H9 (cell line): ENCODE measurements around the gene LOC128125822.

Experiments
- DNase-seq: peaks from one replicate; pipeline ENCODE4 v3.0.0-alpha.2; 2017
- H2AFZ ChIP-seq: one replicate; pipeline ENCODE4 v1.6.1; 2013; ENCODE audit warnings: mild to moderate bottlenecking, low read length, control low read depth, moderate library complexity
- H2AK5ac ChIP-seq: 2 replicates; pipeline ENCODE4 v1.6.1; 2013; ENCODE audit warnings: low read length, control low read depth, mixed read lengths; ENCODE audit not compliant: insufficient read length
- H2BK120ac ChIP-seq: one replicate; pipeline ENCODE4 v1.6.1; 2013; ENCODE audit warnings: low read depth, mild to moderate bottlenecking, low read length, control low read depth, inconsistent platforms; ENCODE audit not compliant: poor library complexity, severe bottlenecking
- H2BK12ac ChIP-seq: 2 replicates; pipeline ENCODE4 v1.6.1; 2013; ENCODE audit warnings: low read length, control low read depth, mixed read lengths, low read depth; ENCODE audit not compliant: insufficient read length
- H2BK15ac ChIP-seq: 2 replicates; pipeline ENCODE4 v1.6.1; 2013; ENCODE audit warnings: low read depth, low read length, control low read depth
- H2BK20ac ChIP-seq: one replicate; pipeline ENCODE4 v1.6.1; 2013; ENCODE audit warnings: low read depth, mild to moderate bottlenecking, low read length, control low read depth, inconsistent platforms; ENCODE audit not compliant: poor library complexity, severe bottlenecking
- H2BK5ac ChIP-seq: 2 replicates; pipeline ENCODE4 v1.6.1; 2013; ENCODE audit warnings: low read length, control low read depth, mixed read lengths; ENCODE audit not compliant: insufficient read length
- H3K14ac ChIP-seq: 2 replicates; pipeline ENCODE4 v1.6.1; 2013; ENCODE audit warnings: low read length, control low read depth; ENCODE audit not compliant: insufficient read depth
- H3K18ac ChIP-seq: 2 replicates; pipeline ENCODE4 v1.6.1; 2013; ENCODE audit warnings: low read depth, mild to moderate bottlenecking, mixed read lengths, low read length, control low read depth; ENCODE audit not compliant: insufficient read length
- H3K23ac ChIP-seq: 2 replicates; pipeline ENCODE4 v1.6.1; 2013; ENCODE audit warnings: low read length, control low read depth, mixed read lengths, low read depth; ENCODE audit not compliant: insufficient read length
- H3K23me2 ChIP-seq: 2 replicates; pipeline ENCODE4 v1.6.1; 2013; ENCODE audit warnings: low read depth, mild to moderate bottlenecking, mixed read lengths, low read length, control low read depth; ENCODE audit not compliant: insufficient read length, poor library complexity, severe bottlenecking
- H3K27ac ChIP-seq: 2 replicates; pipeline ENCODE4 v1.5.1; 2013; ENCODE audit warnings: low read length, control low read depth, mixed read lengths, low read depth; ENCODE audit not compliant: insufficient read length
- H3K27me3 ChIP-seq: 2 replicates; pipeline ENCODE4 v1.6.1; 2013; ENCODE audit warnings: low read length, control low read depth, inconsistent platforms; ENCODE audit not compliant: insufficient read depth
- H3K4ac ChIP-seq: 2 replicates; pipeline ENCODE4 v1.6.1; 2013; ENCODE audit warnings: low read depth, mild to moderate bottlenecking, control low read depth, inconsistent platforms, low read length, moderate library complexity
- H3K4me1 ChIP-seq: 2 replicates; pipeline ENCODE4 v1.6.1; 2013; ENCODE audit warnings: low read length, control low read depth, inconsistent platforms; ENCODE audit not compliant: insufficient read depth
- H3K4me2 ChIP-seq: 2 replicates; pipeline ENCODE4 v1.6.1; 2013; ENCODE audit warnings: low read length, control low read depth, mixed read lengths; ENCODE audit not compliant: insufficient read length, insufficient read depth
- H3K56ac ChIP-seq: 2 replicates; pipeline ENCODE4 v1.6.1; 2013; ENCODE audit warnings: low read depth, mild to moderate bottlenecking, mixed read lengths, low read length, control low read depth; ENCODE audit not compliant: insufficient read length
- H3K79me1 ChIP-seq: 2 replicates; pipeline ENCODE4 v1.6.1; 2013; ENCODE audit warnings: low read depth, mild to moderate bottlenecking, moderate library complexity, low read length, control low read depth, inconsistent platforms; ENCODE audit not compliant: insufficient read depth, poor library complexity, severe bottlenecking
- H3K79me2 ChIP-seq: 2 replicates; pipeline ENCODE4 v1.6.1; 2013; ENCODE audit warnings: low read length, control low read depth, inconsistent platforms; ENCODE audit not compliant: insufficient read depth
- H3K9ac ChIP-seq: 2 replicates; pipeline ENCODE4 v1.6.1; 2013; ENCODE audit warnings: low read length, control low read depth, mixed read lengths; ENCODE audit not compliant: insufficient read length; ENCODE audit errors: extremely low read depth
- H3K9me3 ChIP-seq: one replicate; pipeline ENCODE4 v1.6.1; 2013; ENCODE audit warnings: low read depth, low read length, inconsistent platforms; ENCODE audit not compliant: control insufficient read depth
- H3T11ph ChIP-seq: one replicate; pipeline ENCODE4 v1.6.1; 2013; ENCODE audit warnings: mild to moderate bottlenecking, low read length, control low read depth, inconsistent platforms
- H4K20me1 ChIP-seq: one replicate; pipeline ENCODE4 v1.6.1; 2013; ENCODE audit not compliant: control insufficient read depth, insufficient read length, insufficient read depth
- H4K5ac ChIP-seq: 2 replicates; pipeline ENCODE4 v1.6.1; 2013; ENCODE audit warnings: low read depth, mild to moderate bottlenecking, mixed read lengths, low read length, control low read depth; ENCODE audit not compliant: insufficient read length
- H4K8ac ChIP-seq: replicated peaks from 2 replicates; pipeline ENCODE4 v1.6.1; 2013; ENCODE audit warnings: low read length, control low read depth, mixed read lengths, low read depth; ENCODE audit not compliant: insufficient read length
- H4K91ac ChIP-seq: 2 replicates; pipeline ENCODE4 v1.6.1; 2013; ENCODE audit warnings: low read depth, mild to moderate bottlenecking, moderate library complexity, mixed read lengths, low read length, control low read depth; ENCODE audit not compliant: insufficient read length
- H3K27ac Mint-ChIP-seq, 3 experiments: 2 replicates in 2 of 3; 3 replicates in 1 of 3; pipeline ENCODE4 v1.8.0; 2020 to 2021; ENCODE audit warnings: mixed read lengths in 3 of 3, mild to moderate bottlenecking in 1 of 3, moderate library complexity in 1 of 3
- H3K27me3 Mint-ChIP-seq: 2 replicates; pipeline ENCODE4 v1.8.0; 2021; ENCODE audit warnings: low read depth, mild to moderate bottlenecking, moderate library complexity, mixed read lengths
- H3K36me3 Mint-ChIP-seq, 3 experiments: 2 replicates in 2 of 3; 3 replicates in 1 of 3; pipeline ENCODE4 v1.8.0; 2020 to 2021; ENCODE audit warnings: low read depth in 3 of 3, mixed read lengths in 3 of 3; ENCODE audit not compliant: insufficient read depth in 1 of 3
- H3K4me1 Mint-ChIP-seq, 2 experiments: 2 replicates each; pipeline ENCODE4 v1.8.0; 2020; ENCODE audit warnings: mixed read lengths in 2 of 2
- H3K4me3 Mint-ChIP-seq, 2 experiments: 2 replicates in 1 of 2; 3 replicates in 1 of 2; pipeline ENCODE4 v1.8.0; 2020 to 2021; ENCODE audit warnings: mild to moderate bottlenecking in 2 of 2, mixed read lengths in 2 of 2, moderate library complexity in 1 of 2
- H3K9me3 Mint-ChIP-seq, 2 experiments: 2 replicates in 1 of 2; 3 replicates in 1 of 2; pipeline ENCODE4 v1.8.0; 2020; ENCODE audit warnings: mild to moderate bottlenecking in 2 of 2, mixed read lengths in 2 of 2, moderate library complexity in 1 of 2
- WGBS: extraction: QIAGEN DNeasy Blood & Tissue Kit; methylation state at CpG from one replicate; pipeline ENCODE4 v1.1.7; 2013; ENCODE audit warnings: missing lambda C conversion rate, low lambda C conversion rate, mixed read lengths; ENCODE audit not compliant: insufficient read length; ENCODE audit errors: extremely low coverage; 5-methylcytosine and 5-hydroxymethylcytosine counted together
- TF ChIP-seq, protein P1 (sequence below): fragments of 200-600 bp; sonication (generic); conservative IDR thresholded peaks from 3 replicates; pipeline ENCODE4 v1.8.0; 2021; ENCODE audit warnings: antibody characterized with exemption, mild to moderate bottlenecking

The LOC128125822 gene

DNA sequence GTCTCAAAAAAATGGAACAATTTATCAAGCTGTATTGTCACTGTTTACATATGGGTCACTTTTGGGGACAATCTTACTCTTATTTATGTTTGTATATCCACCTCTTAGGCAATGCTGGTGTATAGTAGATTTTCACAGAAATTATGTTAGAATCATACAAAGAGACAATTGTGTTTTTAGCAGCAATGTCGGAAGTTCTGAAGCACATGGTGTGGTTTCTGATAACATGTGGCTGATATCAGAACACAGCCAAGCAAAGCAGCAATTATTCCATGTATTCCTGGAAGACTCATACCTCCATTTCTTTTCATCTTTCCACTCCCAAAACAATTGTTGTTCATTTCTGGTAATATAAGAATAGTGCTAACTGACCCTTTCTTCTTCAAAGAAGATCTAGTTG is 17.5 kb upstream of the LOC128125822 start:
- H3K4me1 Mint-ChIP-seq, result 0 out of 4 replicates have a peak, but pooled peaks cover 0 to 3% of the 10 kb centered on the region in 2 experiments
- H3K36me3 Mint-ChIP-seq, result no peaks in the 10 kb centered on the region
- H2BK12ac ChIP-seq, result no peak overlapping the region
- H3K56ac ChIP-seq, result no peak overlapping the region
- H4K8ac ChIP-seq, result no peak overlapping the region
- no peak overlapping the region for H3K14ac ChIP-seq
- TF ChIP-seq, protein P1, sequence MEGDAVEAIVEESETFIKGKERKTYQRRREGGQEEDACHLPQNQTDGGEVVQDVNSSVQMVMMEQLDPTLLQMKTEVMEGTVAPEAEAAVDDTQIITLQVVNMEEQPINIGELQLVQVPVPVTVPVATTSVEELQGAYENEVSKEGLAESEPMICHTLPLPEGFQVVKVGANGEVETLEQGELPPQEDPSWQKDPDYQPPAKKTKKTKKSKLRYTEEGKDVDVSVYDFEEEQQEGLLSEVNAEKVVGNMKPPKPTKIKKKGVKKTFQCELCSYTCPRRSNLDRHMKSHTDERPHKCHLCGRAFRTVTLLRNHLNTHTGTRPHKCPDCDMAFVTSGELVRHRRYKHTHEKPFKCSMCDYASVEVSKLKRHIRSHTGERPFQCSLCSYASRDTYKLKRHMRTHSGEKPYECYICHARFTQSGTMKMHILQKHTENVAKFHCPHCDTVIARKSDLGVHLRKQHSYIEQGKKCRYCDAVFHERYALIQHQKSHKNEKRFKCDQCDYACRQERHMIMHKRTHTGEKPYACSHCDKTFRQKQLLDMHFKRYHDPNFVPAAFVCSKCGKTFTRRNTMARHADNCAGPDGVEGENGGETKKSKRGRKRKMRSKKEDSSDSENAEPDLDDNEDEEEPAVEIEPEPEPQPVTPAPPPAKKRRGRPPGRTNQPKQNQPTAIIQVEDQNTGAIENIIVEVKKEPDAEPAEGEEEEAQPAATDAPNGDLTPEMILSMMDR, result no peak
- no peak overlapping the region for H2AK5ac ChIP-seq
- no peak overlapping the region for H4K91ac ChIP-seq
- H2AFZ ChIP-seq, result no peak overlapping the region
- no peaks in the 10 kb centered on the region for H3K23me2 ChIP-seq
- no peak overlapping the region for H2BK5ac ChIP-seq
- no peaks in the 10 kb centered on the region for H3K9me3 ChIP-seq
- no peak overlapping the region for H4K5ac ChIP-seq
- no peak overlapping the region for H3K18ac ChIP-seq
- no peak overlapping the region for H3K4me2 ChIP-seq
- no peaks in the 10 kb centered on the region for H3K79me2 ChIP-seq
- H3K27me3 Mint-ChIP-seq, result no peaks in the 10 kb centered on the region
- no CpG with 5 or more reads among the region's 1 CpG for WGBS
- no peaks in the 10 kb centered on the region for H3K4me1 ChIP-seq
- no peak overlapping the region for H3T11ph ChIP-seq
- no peaks in the 10 kb centered on the region for H3K9me3 Mint-ChIP-seq
- DNase-seq, result no peak
- no peaks in the 10 kb centered on the region for H4K20me1 ChIP-seq
- no peak overlapping the region for H3K9ac ChIP-seq
- no peak overlapping the region for H3K23ac ChIP-seq
- H3K79me1 ChIP-seq, result no peaks in the 10 kb centered on the region
- no peak overlapping the region for H2BK20ac ChIP-seq
- H2BK120ac ChIP-seq, result no peak overlapping the region
- no peak overlapping the region for H3K27ac Mint-ChIP-seq
- H3K4ac ChIP-seq, result no peak overlapping the region
- H3K27me3 ChIP-seq, result no peaks in the 10 kb centered on the region
- H2BK15ac ChIP-seq, result no peak overlapping the region
- no peak overlapping the region for H3K27ac ChIP-seq
- no peak overlapping the region for H3K4me3 Mint-ChIP-seq
